Stimulated activated memory B cell treated with anti-CD40 and anti-IgM and Interleukin-4, amounts not matched to agents 10 μg/mL and 1 μg/mL and 100 μg/mL, for 72 hours (primary cell): ENCODE measurements around the gene LURAP1L.

Experiments used
- ATAC-seq: fragments of 150-1000 bp; cut with Tn5 transposase; 2 replicates; pipeline ENCODE4 v1.10.0; 2021
- H3K27ac Mint-ChIP-seq: one replicate; pipeline ENCODE4 v1.8.0; 2022; ENCODE audit warnings: mild to moderate bottlenecking, mixed read lengths
- H3K27me3 Mint-ChIP-seq: one replicate; pipeline ENCODE4 v1.8.0; 2022; ENCODE audit warnings: mixed read lengths
- H3K36me3 Mint-ChIP-seq: one replicate; pipeline ENCODE4 v1.8.0; 2022; ENCODE audit warnings: mixed read lengths
- H3K4me1 Mint-ChIP-seq: one replicate; pipeline ENCODE4 v1.8.0; 2022; ENCODE audit warnings: mixed read lengths
- H3K4me3 Mint-ChIP-seq: one replicate; pipeline ENCODE4 v1.8.0; 2022; ENCODE audit warnings: mild to moderate bottlenecking, moderate library complexity, mixed read lengths
- H3K9me3 Mint-ChIP-seq: one replicate; pipeline ENCODE4 v1.8.0; 2022; ENCODE audit warnings: mixed read lengths

The LURAP1L gene

GRCh38 chr9:12785941-12786340, 11.1 kb downstream of the LURAP1L start:
- Mint-ChIP-seq H3K27me3 (no peaks in the 10 kb centered on the region), H3K36me3 (no peaks in the 10 kb centered on the region), H3K27ac (no peak overlapping the region), H3K4me1 (no peaks in the 10 kb centered on the region), H3K9me3 (peaks cover 6% of the 10 kb centered on the region), H3K4me3 (no peak overlapping the region)
- no peak for ATAC-seq

GRCh38 chr9:12790001-12790400, 15.2 kb downstream of the LURAP1L start:
- no peak for ATAC-seq
- no peaks in the 10 kb centered on the region for H3K36me3 Mint-ChIP-seq

GRCh38 chr9:12790883-12791282, 16.1 kb downstream of the LURAP1L start:
- Mint-ChIP-seq H3K4me3 (no peak overlapping the region), H3K4me1 (no peaks in the 10 kb centered on the region), H3K27ac (no peak overlapping the region), H3K36me3 (no peaks in the 10 kb centered on the region), H3K9me3 (peaks cover 6% of the 10 kb centered on the region), H3K27me3 (no peaks in the 10 kb centered on the region)
- no peak for ATAC-seq

More at GRCh38 chr9:12790001-12790400, 15.2 kb downstream of the LURAP1L start:
- Mint-ChIP-seq H3K9me3 (peaks cover 5% of the 10 kb centered on the region), H3K4me1 (no peaks in the 10 kb centered on the region), H3K4me3 (no peak overlapping the region), H3K27me3 (no peaks in the 10 kb centered on the region), H3K27ac (no peak overlapping the region)

GRCh38 chr9:12794101-12794799, 19.4 kb downstream of the LURAP1L start:
- no peak overlapping the region for H3K27ac Mint-ChIP-seq
- no peak overlapping the region for H3K4me3 Mint-ChIP-seq
- no peaks in the 10 kb centered on the region for H3K36me3 Mint-ChIP-seq
- H3K27me3 Mint-ChIP-seq, result no peaks in the 10 kb centered on the region
- peaks cover 3% of the 10 kb centered on the region for H3K9me3 Mint-ChIP-seq
- no peak for ATAC-seq
- no peaks in the 10 kb centered on the region for H3K4me1 Mint-ChIP-seq

GRCh38 chr9:12796601-12797000, 21.8 kb downstream of the LURAP1L start:
- Mint-ChIP-seq H3K9me3 (peaks cover 3% of the 10 kb centered on the region), H3K36me3 (no peaks in the 10 kb centered on the region), H3K27ac (no peak overlapping the region), H3K4me3 (no peak overlapping the region), H3K4me1 (no peaks in the 10 kb centered on the region), H3K27me3 (no peaks in the 10 kb centered on the region)
- ATAC-seq, result no peak

- ATAC-seq, result no peak
- H3K27ac Mint-ChIP-seq, result no peak overlapping the region
- no peaks in the 10 kb centered on the region for H3K27me3 Mint-ChIP-seq
- no peak overlapping the region for H3K4me3 Mint-ChIP-seq
- no peaks in the 10 kb centered on the region for H3K36me3 Mint-ChIP-seq
- peaks cover 3% of the 10 kb centered on the region for H3K9me3 Mint-ChIP-seq
- no peaks in the 10 kb centered on the region for H3K4me1 Mint-ChIP-seq
Observed at GRCh38 chr9:12797037-12797436, 22.2 kb downstream of the LURAP1L start.

GRCh38 chr9:12798066-12798770, 23.4 kb downstream of the LURAP1L start:
- Mint-ChIP-seq H3K4me3 (no peak overlapping the region), H3K27ac (no peak overlapping the region), H3K9me3 (peaks cover 3% of the 10 kb centered on the region), H3K36me3 (no peaks in the 10 kb centered on the region), H3K4me1 (no peaks in the 10 kb centered on the region), H3K27me3 (no peaks in the 10 kb centered on the region)
- no peak for ATAC-seq

GRCh38 chr9:12801187-12801586, 26.4 kb downstream of the LURAP1L start:
- Mint-ChIP-seq H3K27ac (no peak overlapping the region), H3K9me3 (no peaks in the 10 kb centered on the region), H3K4me3 (no peak overlapping the region), H3K4me1 (no peaks in the 10 kb centered on the region), H3K36me3 (no peaks in the 10 kb centered on the region), H3K27me3 (no peaks in the 10 kb centered on the region)
- no peak for ATAC-seq

GRCh38 chr9:12801663-12802062, 26.8 kb downstream of the LURAP1L start:
- Mint-ChIP-seq H3K27ac (no peak overlapping the region), H3K4me1 (no peaks in the 10 kb centered on the region), H3K27me3 (no peaks in the 10 kb centered on the region), H3K9me3 (no peaks in the 10 kb centered on the region), H3K4me3 (no peak overlapping the region), H3K36me3 (no peaks in the 10 kb centered on the region)
- no peak for ATAC-seq

GRCh38 chr9:12802093-12802492, 27.3 kb downstream of the LURAP1L start:
- H3K4me1 Mint-ChIP-seq, result no peaks in the 10 kb centered on the region
- no peak for ATAC-seq
- H3K36me3 Mint-ChIP-seq, result no peaks in the 10 kb centered on the region
- H3K27ac Mint-ChIP-seq, result no peak overlapping the region
- H3K9me3 Mint-ChIP-seq, result no peaks in the 10 kb centered on the region
- H3K4me3 Mint-ChIP-seq, result no peak overlapping the region
- no peaks in the 10 kb centered on the region for H3K27me3 Mint-ChIP-seq

- Mint-ChIP-seq H3K27ac (no peak overlapping the region), H3K4me3 (no peak overlapping the region), H3K36me3 (no peaks in the 10 kb centered on the region), H3K4me1 (no peaks in the 10 kb centered on the region), H3K9me3 (peaks cover 3% of the 10 kb centered on the region), H3K27me3 (no peaks in the 10 kb centered on the region)
- ATAC-seq, result no peak
Observed at GRCh38 chr9:12808569-12808968, 33.7 kb downstream of the LURAP1L start.

- Mint-ChIP-seq H3K4me3 (no peak overlapping the region), H3K27me3 (no peaks in the 10 kb centered on the region), H3K36me3 (no peaks in the 10 kb centered on the region), H3K9me3 (peaks cover 3% of the 10 kb centered on the region), H3K4me1 (no peaks in the 10 kb centered on the region), H3K27ac (no peak overlapping the region)
- no peak for ATAC-seq
Observed at GRCh38 chr9:12809720-12810119, 34.9 kb downstream of the LURAP1L start.

- peaks cover 6% of the 10 kb centered on the region for H3K9me3 Mint-ChIP-seq
Observed at GRCh38 chr9:12811935-12812334, 37.1 kb downstream of the LURAP1L start.

GRCh38 chr9:12812710-12813109, 37.9 kb downstream of the LURAP1L start:
- no peaks in the 10 kb centered on the region for H3K36me3 Mint-ChIP-seq
- H3K4me1 Mint-ChIP-seq, result no peaks in the 10 kb centered on the region
- no peaks in the 10 kb centered on the region for H3K27me3 Mint-ChIP-seq
- ATAC-seq, result no peak
- no peak overlapping the region for H3K27ac Mint-ChIP-seq
- H3K4me3 Mint-ChIP-seq, result no peak overlapping the region
- peaks cover 3% of the 10 kb centered on the region for H3K9me3 Mint-ChIP-seq

More at GRCh38 chr9:12811935-12812334, 37.1 kb downstream of the LURAP1L start:
- Mint-ChIP-seq H3K4me3 (no peak overlapping the region), H3K36me3 (no peaks in the 10 kb centered on the region), H3K27me3 (no peaks in the 10 kb centered on the region), H3K4me1 (no peaks in the 10 kb centered on the region), H3K27ac (no peak overlapping the region)
- ATAC-seq, result no peak

GRCh38 chr9:12813533-12813932, 38.7 kb downstream of the LURAP1L start:
- H3K4me3 Mint-ChIP-seq, result no peak overlapping the region
- no peaks in the 10 kb centered on the region for H3K27me3 Mint-ChIP-seq
- H3K36me3 Mint-ChIP-seq, result no peaks in the 10 kb centered on the region
- no peak for ATAC-seq
- peaks cover 3% of the 10 kb centered on the region for H3K9me3 Mint-ChIP-seq
- no peaks in the 10 kb centered on the region for H3K4me1 Mint-ChIP-seq
- H3K27ac Mint-ChIP-seq, result no peak overlapping the region
